ENCODE data around the gene MED13L.

- no peak for TF ChIP-seq CTCF (optimal IDR thresholded peaks at IDR 0.05 in 1 of 3, IDR thresholded peaks at IDR 0.05 in 1 of 3, conservative IDR thresholded peaks at IDR 0.05 in 1 of 3; ENCODE audit: extremely low read depth in 1 of 3, insufficient read depth in 2 of 3, low read length in 3 of 3)
- no peak for TF ChIP-seq EZH2 (IDR thresholded peaks at IDR 0.05; ENCODE audit: low read length)
Measured at GRCh38 chr12:116077431-116077830, 200.1 kb downstream of the MED13L start.

Data from keratinocyte (primary cell).